NT2/D1 (cell line): ENCODE measurements around the gene TMEM51.

Experiments
- SUZ12 ChIP-seq: IDR thresholded peaks from 2 replicates; pipeline ENCODE4 v1.6.1; 2011; ENCODE audit not compliant: insufficient read length, insufficient read depth; ENCODE audit errors: extremely low read depth
- YY1 ChIP-seq: IDR thresholded peaks from 2 replicates; pipeline ENCODE4 v1.6.1; 2011; ENCODE audit not compliant: insufficient read length, insufficient read depth
- ZNF274 ChIP-seq: IDR thresholded peaks from 2 replicates; pipeline ENCODE4 v1.6.1; 2011; ENCODE audit warnings: mild to moderate bottlenecking, low read depth, low read length

DNA sequence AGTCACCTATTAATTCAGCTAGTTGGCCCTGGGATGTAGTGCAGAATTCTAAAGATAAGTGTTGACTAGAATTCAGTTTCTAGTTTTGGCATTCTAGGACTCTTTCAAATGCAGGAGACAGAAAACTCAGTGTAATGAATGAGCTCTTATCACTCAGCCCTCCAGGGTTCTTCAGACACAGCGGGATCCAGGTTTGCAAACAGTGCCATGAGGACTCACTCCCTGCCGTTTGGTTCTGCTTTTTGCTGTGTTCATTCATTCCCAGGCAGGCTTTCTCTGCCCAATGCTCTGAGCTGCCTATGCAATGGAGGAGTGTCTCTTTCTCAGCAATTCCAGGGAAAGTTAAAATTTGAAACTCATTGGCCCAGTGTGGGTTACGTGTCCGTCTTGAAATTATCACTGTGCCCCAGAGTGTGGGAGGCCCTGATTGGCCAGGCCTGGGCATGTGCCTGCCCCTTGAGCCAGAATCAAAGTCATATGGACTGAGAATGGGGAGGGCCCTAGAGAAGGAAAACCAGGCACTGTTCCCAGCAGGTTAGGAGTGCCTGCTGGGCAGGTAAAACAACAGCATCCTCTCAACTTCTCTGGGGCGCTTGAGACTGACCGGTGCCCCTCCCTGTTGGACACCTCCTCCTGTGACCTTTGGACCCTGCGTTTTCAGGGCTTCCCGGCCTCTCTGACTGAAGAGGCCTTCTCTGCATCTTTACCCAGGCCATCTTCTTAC is 43.4 kb downstream of the TMEM51 start:
- TF ChIP-seq SUZ12: no peak
- no peak for TF ChIP-seq YY1
- no peak for TF ChIP-seq ZNF274
